SK-N-SH (cell line): ENCODE data around the gene NIPAL3. TPM values are rescaled to one million over a fixed set of nuclear protein-coding genes. Genes with fewer than 3 reads are reported as not detected.

ENCODE experiments used
- CTCF ChIA-PET: fragments of 300-600, 350-600 bp; formaldehyde crosslinking; extraction: SDS; loops from one replicate; lab custom pipeline; 2021; lab: Yijun Ruan, JAX
- POLR2A ChIA-PET: fragments of 350-600 bp; sonication (Branson Sonifier 250); formaldehyde crosslinking; extraction: SDS; loops from one replicate; lab custom pipeline; 2020; ENCODE audit warnings: antibody characterized with exemption, inconsistent platforms; lab: Yijun Ruan, JAX
- DNase-seq: peaks from one replicate; pipeline ENCODE4 v3.0.0; 2012
- H2AFZ ChIP-seq: fragments of 200-600 bp; sonication (generic); 2 replicates; pipeline ENCODE4 v1.8.1; 2016; ENCODE audit warnings: antibody characterized with exemption, mild to moderate bottlenecking, low read depth
- H3F3A ChIP-seq: fragments of 200-600 bp; sonication (generic); replicated peaks from 2 replicates; pipeline ENCODE3; 2016; ENCODE audit warnings: antibody characterized with exemption, mild to moderate bottlenecking; ENCODE audit not compliant: insufficient read depth
- H3K27ac ChIP-seq, 2 experiments: fragments of 200-500 bp in 1 of 2; fragments of 200-600 bp in 1 of 2; sonication (Bioruptor generic) in 1 of 2; sonication (generic), shearing (Covaris generic) in 1 of 2; 2 replicates each; pipeline versions ENCODE4 v1.5.1 to v1.6.1; 2014 to 2016; ENCODE audit warnings: low read depth in 2 of 2, inconsistent platforms in 1 of 2, low read length in 1 of 2, mild to moderate bottlenecking in 1 of 2, mixed read lengths in 1 of 2
- H3K27me3 ChIP-seq: fragments of 200-600 bp; sonication (generic), shearing (Covaris generic); 2 replicates; pipeline ENCODE4 v1.6.1; 2016; ENCODE audit warnings: mixed run types; ENCODE audit not compliant: insufficient read depth
- H3K36me3 ChIP-seq, 2 experiments: fragments of 200-500 bp in 1 of 2; fragments of 200-600 bp in 1 of 2; sonication (Bioruptor generic) in 1 of 2; sonication (generic) in 1 of 2; replicated peaks in 1 of 2; 2 replicates each; pipeline versions ENCODE3 to v1.5.1; 2014 to 2016; ENCODE audit warnings: low read length in 1 of 2, mild to moderate bottlenecking in 1 of 2; ENCODE audit not compliant: insufficient read depth in 2 of 2, control insufficient read depth in 1 of 2
- H3K4me1 ChIP-seq, 2 experiments: fragments of 200-500 bp in 1 of 2; fragments of 200-600 bp in 1 of 2; sonication (Bioruptor generic) in 1 of 2; sonication (generic), shearing (Covaris generic) in 1 of 2; 2 replicates each; pipeline versions ENCODE4 v1.5.1 to v1.6.1; 2014 to 2016; ENCODE audit warnings: low read depth in 1 of 2, low read length in 1 of 2, mixed run types in 1 of 2; ENCODE audit not compliant: insufficient read depth in 2 of 2, control insufficient read depth in 1 of 2
- H3K4me2 ChIP-seq: fragments of 200-600 bp; sonication (generic), shearing (Covaris generic); 2 replicates; pipeline ENCODE4 v1.6.1; 2017; ENCODE audit warnings: mixed run types
- H3K4me3 ChIP-seq, 2 experiments: fragments of 200-500 bp in 1 of 2; fragments of 200-600 bp in 1 of 2; sonication (Bioruptor generic) in 1 of 2; sonication (generic), shearing (Covaris generic) in 1 of 2; 2 replicates each; pipeline versions ENCODE4 v1.5.1 to v1.8.1; 2014 to 2016; ENCODE audit warnings: low read depth in 2 of 2, inconsistent platforms in 1 of 2, low read length in 1 of 2, mild to moderate bottlenecking in 1 of 2, mixed read lengths in 1 of 2, moderate library complexity in 1 of 2
- H3K79me2 ChIP-seq: fragments of 200-600 bp; sonication (generic); 2 replicates; pipeline ENCODE4 v1.8.1; 2017; ENCODE audit warnings: mild to moderate bottlenecking; ENCODE audit not compliant: insufficient read depth
- H3K9ac ChIP-seq: fragments of 200-600 bp; sonication (generic); 2 replicates; pipeline ENCODE4 v1.6.1; 2017; ENCODE audit warnings: mixed run types
- H3K9me2 ChIP-seq: fragments of 200-600 bp; sonication (generic); 2 replicates; pipeline ENCODE4 v1.6.1; 2017; ENCODE audit warnings: mixed run types
- H3K9me3 ChIP-seq: fragments of 200-600 bp; sonication (generic); 2 replicates; pipeline ENCODE4 v1.6.1; 2017; ENCODE audit warnings: mixed run types, mild to moderate bottlenecking, moderate library complexity
- H4K20me1 ChIP-seq: fragments of 200-600 bp; sonication (generic); 2 replicates; pipeline ENCODE4 v1.6.1; 2017; ENCODE audit warnings: mild to moderate bottlenecking, mixed run types; ENCODE audit not compliant: insufficient read depth
- CHD2 ChIP-seq: fragments of 150-350 bp; IDR thresholded peaks from 2 replicates; pipeline ENCODE4 v1.6.1; 2018; ENCODE audit warnings: low read length; ENCODE audit not compliant: partially characterized antibody
- ELF1 ChIP-seq: IDR thresholded peaks from 2 replicates; pipeline ENCODE4 v1.4.0; 2012
- EP300 ChIP-seq, 2 experiments: IDR thresholded peaks; 2 replicates each; pipeline versions ENCODE4 v1.4.0 to v1.6.1; 2012; ENCODE audit warnings: borderline replicate concordance in 1 of 2, low read depth in 1 of 2, low read length in 1 of 2
- FOXM1 ChIP-seq: IDR thresholded peaks from 2 replicates; pipeline ENCODE4 v1.4.0; 2012; ENCODE audit warnings: low read depth, mild to moderate bottlenecking
- GABPA ChIP-seq: IDR thresholded peaks from 2 replicates; pipeline ENCODE4 v1.4.0; 2012; ENCODE audit warnings: low read depth, mild to moderate bottlenecking
- GATA2 ChIP-seq: sonication (generic); formaldehyde crosslinking; IDR thresholded peaks from 2 replicates; pipeline ENCODE4 v1.5.0; 2020; ENCODE audit warnings: mild to moderate bottlenecking, missing genetic modification reagents
- MXI1 ChIP-seq: IDR thresholded peaks from 2 replicates; pipeline ENCODE4 v1.6.1; 2012; ENCODE audit warnings: mild to moderate bottlenecking, low read depth, low read length, improper control_type of control experiment
- NFIC ChIP-seq: IDR thresholded peaks from 2 replicates; pipeline ENCODE4 v1.4.0; 2012; ENCODE audit warnings: borderline replicate concordance
- RFX5 ChIP-seq: IDR thresholded peaks from 2 replicates; pipeline ENCODE4 v1.6.1; 2012; ENCODE audit warnings: mild to moderate bottlenecking, improper control_type of control experiment, low read length
- RXRA ChIP-seq: IDR thresholded peaks from 2 replicates; pipeline ENCODE4 v1.4.0; 2012; ENCODE audit warnings: low read depth, mild to moderate bottlenecking, borderline replicate concordance
- TAF1 ChIP-seq: IDR thresholded peaks from 2 replicates; pipeline ENCODE4 v1.6.1; 2012; ENCODE audit warnings: low read depth, mild to moderate bottlenecking, low read length, moderate library complexity, borderline replicate concordance
- TEAD4 ChIP-seq: IDR thresholded peaks from 2 replicates; pipeline ENCODE4 v1.4.0; 2012; ENCODE audit warnings: mild to moderate bottlenecking, borderline replicate concordance; ENCODE audit not compliant: insufficient read depth
- YY1 ChIP-seq: IDR thresholded peaks from 2 replicates; pipeline ENCODE4 v1.4.0; 2012; ENCODE audit warnings: low read depth, mild to moderate bottlenecking
- WGBS: methylation state at CpG from one replicate; pipeline ENCODE4 v1.1.6; 2017; ENCODE audit warnings: low lambda C conversion rate; 5-methylcytosine and 5-hydroxymethylcytosine counted together
- polyA plus RNA-seq, 3 experiments: library from polyadenylated mRNA; depleted of rRNA; stranded (reverse); fragments of >200 nt; gene quantifications; 2 replicates each; pipeline ENCODE4 v1.2.3, GENCODE V29; 2012
- TF ChIP-seq, protein P1 (sequence below): IDR thresholded peaks from 2 replicates; pipeline ENCODE4; 2012
- TF ChIP-seq, protein P2 (sequence below): fragments of 200-600 bp; sonication (generic); IDR thresholded peaks from 2 replicates; pipeline ENCODE4 v1.6.1; 2017; ENCODE audit warnings: antibody characterized with exemption, mild to moderate bottlenecking, moderate library complexity
- TF ChIP-seq, protein P3 (sequence below): fragments of 150-350 bp; IDR thresholded peaks from 2 replicates; pipeline ENCODE4 v1.6.1; 2017; ENCODE audit warnings: antibody characterized with exemption, low read length, low read depth, borderline replicate concordance
- TF ChIP-seq, protein P4 (sequence below): IDR thresholded peaks from 2 replicates; pipeline ENCODE4 v1.4.0; 2012; ENCODE audit warnings: low read depth, borderline replicate concordance
- TF ChIP-seq, protein P5 (sequence below): IDR thresholded peaks from 2 replicates; pipeline ENCODE4 v1.6.1; 2012; ENCODE audit warnings: mild to moderate bottlenecking, low read depth, low read length, moderate library complexity

The NIPAL3 gene
- polyA plus RNA-seq, 1 of the 3 experiments (the other 2 are of a cell fraction), result 20.3 TPM

DNA sequence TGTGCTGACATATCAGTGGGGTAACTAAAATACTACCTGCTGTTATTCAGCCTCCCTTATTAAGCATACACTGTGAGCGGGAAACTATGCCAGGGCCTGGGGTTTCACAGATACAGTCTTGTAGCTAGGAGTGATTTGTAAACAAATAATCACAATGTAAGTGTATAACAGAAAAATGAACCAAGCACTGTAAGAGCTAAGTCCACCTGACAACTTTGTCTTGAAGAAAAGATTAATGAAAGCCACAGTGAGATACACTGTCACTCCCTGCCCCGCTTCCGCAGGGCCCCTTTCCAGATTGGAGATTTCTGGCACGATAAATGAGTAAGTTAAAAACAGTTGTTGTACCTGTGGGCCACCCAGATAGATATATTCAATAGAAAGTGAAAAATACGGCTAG is 91.8 kb downstream of the NIPAL3 start:
- 96% methylated on average over 5 of the region's 5 CpGs for WGBS
- Histone ChIP-seq H2AFZ (no peak overlapping the region), H3K4me3 (no peak overlapping the region), H3K4me1 (peaks cover 0 to 3% of the 10 kb centered on the region in 2 experiments; a peak in 1 of 4 replicates), H3K36me3 (peaks cover 0 to 5% of the 10 kb centered on the region in 2 experiments), H3K79me2 (peaks cover 37% of the 10 kb centered on the region), H3K27me3 (no peaks in the 10 kb centered on the region), H3K9me2 (no peaks in the 10 kb centered on the region), H3F3A (peaks cover 4% of the 10 kb centered on the region), H3K27ac (no peak overlapping the region), H3K9ac (no peak overlapping the region), H3K9me3 (no peaks in the 10 kb centered on the region), H4K20me1 (no peaks in the 10 kb centered on the region), H3K4me2 (no peak overlapping the region)
- no peak for DNase-seq
- no peak for TF ChIP-seq EP300 (IDR thresholded peaks at IDR 0.05; ENCODE audit: borderline replicate concordance in 1 of 2, low read depth in 1 of 2, low read length in 1 of 2)
- no peak for TF ChIP-seq GABPA
- TF ChIP-seq TAF1, result no peak
- TF ChIP-seq YY1, result no peak
- TF ChIP-seq RXRA, result no peak
- TF ChIP-seq, protein P1, sequence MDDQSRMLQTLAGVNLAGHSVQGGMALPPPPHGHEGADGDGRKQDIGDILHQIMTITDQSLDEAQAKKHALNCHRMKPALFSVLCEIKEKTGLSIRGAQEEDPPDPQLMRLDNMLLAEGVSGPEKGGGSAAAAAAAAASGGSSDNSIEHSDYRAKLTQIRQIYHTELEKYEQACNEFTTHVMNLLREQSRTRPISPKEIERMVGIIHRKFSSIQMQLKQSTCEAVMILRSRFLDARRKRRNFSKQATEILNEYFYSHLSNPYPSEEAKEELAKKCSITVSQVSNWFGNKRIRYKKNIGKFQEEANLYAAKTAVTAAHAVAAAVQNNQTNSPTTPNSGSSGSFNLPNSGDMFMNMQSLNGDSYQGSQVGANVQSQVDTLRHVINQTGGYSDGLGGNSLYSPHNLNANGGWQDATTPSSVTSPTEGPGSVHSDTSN, result no peak
- TF ChIP-seq TEAD4, result no peak
- TF ChIP-seq GATA2, result no peak
- ChIA-PET POLR2A (no interaction called here), CTCF (no interaction called here)

DNA sequence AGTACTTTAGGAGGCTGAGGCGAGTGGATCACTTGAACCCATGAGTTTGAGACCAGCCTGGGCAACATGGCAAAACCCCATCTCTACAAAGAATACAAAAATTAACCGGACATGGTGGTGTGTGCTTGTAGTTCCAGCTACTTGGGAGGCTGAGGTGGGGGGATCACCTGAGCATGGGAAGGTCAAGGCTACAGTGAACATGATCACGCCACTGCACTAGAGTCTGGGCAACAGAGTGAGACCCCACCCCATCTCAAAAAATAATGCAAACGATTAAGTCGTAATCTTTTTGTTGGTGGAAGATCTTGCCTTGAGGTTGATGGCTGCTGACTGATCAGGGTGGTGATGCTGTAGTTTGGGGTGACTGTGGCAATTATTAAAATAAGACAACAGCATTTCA is 93.3 kb downstream of the NIPAL3 start:
- POLR2A ChIA-PET, result no interaction called here
- H3K9me3 ChIP-seq, result no peaks in the 10 kb centered on the region
- H3K27ac ChIP-seq, result no peak overlapping the region
- H3K27me3 ChIP-seq, result no peaks in the 10 kb centered on the region
- no peak overlapping the region for H3K4me2 ChIP-seq
- WGBS, result 95% methylated on average over 5 of the region's 5 CpGs
- no peak for DNase-seq
- H3K9me2 ChIP-seq, result no peaks in the 10 kb centered on the region
- H3K9ac ChIP-seq, result no peak overlapping the region
- H4K20me1 ChIP-seq, result no peaks in the 10 kb centered on the region
- H3K36me3 ChIP-seq, result peaks cover 0 to 5% of the 10 kb centered on the region in 2 experiments
- peaks cover 4% of the 10 kb centered on the region for H3F3A ChIP-seq
- H3K4me3 ChIP-seq, result no peak overlapping the region
- CTCF ChIA-PET, result no interaction called here
- no peak overlapping the region for H2AFZ ChIP-seq
- peaks cover 29% of the 10 kb centered on the region for H3K79me2 ChIP-seq
- no peaks in the 10 kb centered on the region; a peak in 1 of 4 replicates for H3K4me1 ChIP-seq
- TF ChIP-seq RFX5, result no peak
- no peak for TF ChIP-seq EP300 (IDR thresholded peaks at IDR 0.05; ENCODE audit: borderline replicate concordance in 1 of 2, low read depth in 1 of 2, low read length in 1 of 2)
- TF ChIP-seq, protein P2, sequence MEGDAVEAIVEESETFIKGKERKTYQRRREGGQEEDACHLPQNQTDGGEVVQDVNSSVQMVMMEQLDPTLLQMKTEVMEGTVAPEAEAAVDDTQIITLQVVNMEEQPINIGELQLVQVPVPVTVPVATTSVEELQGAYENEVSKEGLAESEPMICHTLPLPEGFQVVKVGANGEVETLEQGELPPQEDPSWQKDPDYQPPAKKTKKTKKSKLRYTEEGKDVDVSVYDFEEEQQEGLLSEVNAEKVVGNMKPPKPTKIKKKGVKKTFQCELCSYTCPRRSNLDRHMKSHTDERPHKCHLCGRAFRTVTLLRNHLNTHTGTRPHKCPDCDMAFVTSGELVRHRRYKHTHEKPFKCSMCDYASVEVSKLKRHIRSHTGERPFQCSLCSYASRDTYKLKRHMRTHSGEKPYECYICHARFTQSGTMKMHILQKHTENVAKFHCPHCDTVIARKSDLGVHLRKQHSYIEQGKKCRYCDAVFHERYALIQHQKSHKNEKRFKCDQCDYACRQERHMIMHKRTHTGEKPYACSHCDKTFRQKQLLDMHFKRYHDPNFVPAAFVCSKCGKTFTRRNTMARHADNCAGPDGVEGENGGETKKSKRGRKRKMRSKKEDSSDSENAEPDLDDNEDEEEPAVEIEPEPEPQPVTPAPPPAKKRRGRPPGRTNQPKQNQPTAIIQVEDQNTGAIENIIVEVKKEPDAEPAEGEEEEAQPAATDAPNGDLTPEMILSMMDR, result no peak
- TF ChIP-seq NFIC, result no peak
- no peak for TF ChIP-seq FOXM1
- no peak for TF ChIP-seq CHD2
- no peak for TF ChIP-seq GABPA
- TF ChIP-seq, protein P1, result no peak
- no peak for TF ChIP-seq MXI1
- TF ChIP-seq YY1, result no peak
- TF ChIP-seq, protein P3, sequence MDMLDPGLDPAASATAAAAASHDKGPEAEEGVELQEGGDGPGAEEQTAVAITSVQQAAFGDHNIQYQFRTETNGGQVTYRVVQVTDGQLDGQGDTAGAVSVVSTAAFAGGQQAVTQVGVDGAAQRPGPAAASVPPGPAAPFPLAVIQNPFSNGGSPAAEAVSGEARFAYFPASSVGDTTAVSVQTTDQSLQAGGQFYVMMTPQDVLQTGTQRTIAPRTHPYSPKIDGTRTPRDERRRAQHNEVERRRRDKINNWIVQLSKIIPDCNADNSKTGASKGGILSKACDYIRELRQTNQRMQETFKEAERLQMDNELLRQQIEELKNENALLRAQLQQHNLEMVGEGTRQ, result no peak
- no peak for TF ChIP-seq RXRA
- TF ChIP-seq ELF1, result no peak
- TF ChIP-seq, protein P4, sequence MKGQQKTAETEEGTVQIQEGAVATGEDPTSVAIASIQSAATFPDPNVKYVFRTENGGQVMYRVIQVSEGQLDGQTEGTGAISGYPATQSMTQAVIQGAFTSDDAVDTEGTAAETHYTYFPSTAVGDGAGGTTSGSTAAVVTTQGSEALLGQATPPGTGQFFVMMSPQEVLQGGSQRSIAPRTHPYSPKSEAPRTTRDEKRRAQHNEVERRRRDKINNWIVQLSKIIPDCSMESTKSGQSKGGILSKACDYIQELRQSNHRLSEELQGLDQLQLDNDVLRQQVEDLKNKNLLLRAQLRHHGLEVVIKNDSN, result no peak
- TF ChIP-seq, protein P5, sequence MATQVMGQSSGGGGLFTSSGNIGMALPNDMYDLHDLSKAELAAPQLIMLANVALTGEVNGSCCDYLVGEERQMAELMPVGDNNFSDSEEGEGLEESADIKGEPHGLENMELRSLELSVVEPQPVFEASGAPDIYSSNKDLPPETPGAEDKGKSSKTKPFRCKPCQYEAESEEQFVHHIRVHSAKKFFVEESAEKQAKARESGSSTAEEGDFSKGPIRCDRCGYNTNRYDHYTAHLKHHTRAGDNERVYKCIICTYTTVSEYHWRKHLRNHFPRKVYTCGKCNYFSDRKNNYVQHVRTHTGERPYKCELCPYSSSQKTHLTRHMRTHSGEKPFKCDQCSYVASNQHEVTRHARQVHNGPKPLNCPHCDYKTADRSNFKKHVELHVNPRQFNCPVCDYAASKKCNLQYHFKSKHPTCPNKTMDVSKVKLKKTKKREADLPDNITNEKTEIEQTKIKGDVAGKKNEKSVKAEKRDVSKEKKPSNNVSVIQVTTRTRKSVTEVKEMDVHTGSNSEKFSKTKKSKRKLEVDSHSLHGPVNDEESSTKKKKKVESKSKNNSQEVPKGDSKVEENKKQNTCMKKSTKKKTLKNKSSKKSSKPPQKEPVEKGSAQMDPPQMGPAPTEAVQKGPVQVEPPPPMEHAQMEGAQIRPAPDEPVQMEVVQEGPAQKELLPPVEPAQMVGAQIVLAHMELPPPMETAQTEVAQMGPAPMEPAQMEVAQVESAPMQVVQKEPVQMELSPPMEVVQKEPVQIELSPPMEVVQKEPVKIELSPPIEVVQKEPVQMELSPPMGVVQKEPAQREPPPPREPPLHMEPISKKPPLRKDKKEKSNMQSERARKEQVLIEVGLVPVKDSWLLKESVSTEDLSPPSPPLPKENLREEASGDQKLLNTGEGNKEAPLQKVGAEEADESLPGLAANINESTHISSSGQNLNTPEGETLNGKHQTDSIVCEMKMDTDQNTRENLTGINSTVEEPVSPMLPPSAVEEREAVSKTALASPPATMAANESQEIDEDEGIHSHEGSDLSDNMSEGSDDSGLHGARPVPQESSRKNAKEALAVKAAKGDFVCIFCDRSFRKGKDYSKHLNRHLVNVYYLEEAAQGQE, result no peak
